Smooth muscle cell (in vitro differentiated cells): ENCODE results near the gene ASIC3. TPM values are rescaled to one million over a fixed set of nuclear protein-coding genes. Genes with fewer than 3 reads are reported as not detected.
"Not testable (repeated sequence)": the region's sequence is repeated elsewhere in the genome, so short reads cannot be mapped to it uniquely, and the experiment has no call there.

Source experiments
- DNase-seq: peaks from one replicate; lab custom pipeline; 2025; ENCODE audit not compliant: unreplicated experiment; lab: John Stamatoyannopoulos, UW
- H2AFZ ChIP-seq: fragments of 200-600 bp; sonication (generic); 2 replicates; pipeline ENCODE4 v1.6.0; 2016; ENCODE audit warnings: antibody characterized with exemption, low read depth, mild to moderate bottlenecking
- H3F3A ChIP-seq: fragments of 200-600 bp; sonication (generic); 2 replicates; pipeline ENCODE4 v1.6.0; 2017; ENCODE audit warnings: antibody characterized with exemption, low read depth
- H3K27ac ChIP-seq: fragments of 200-600 bp; sonication (generic); 2 replicates; pipeline ENCODE4 v1.5.1; 2016; ENCODE audit warnings: low read depth, mild to moderate bottlenecking
- H3K27me3 ChIP-seq: fragments of 200-600 bp; sonication (generic); 2 replicates; pipeline ENCODE4 v1.6.1; 2016; ENCODE audit warnings: low read depth, mild to moderate bottlenecking
- H3K36me3 ChIP-seq: fragments of 200-600 bp; sonication (generic); 2 replicates; pipeline ENCODE4 v1.5.1; 2016; ENCODE audit warnings: low read depth
- H3K4me1 ChIP-seq: fragments of 200-600 bp; sonication (generic); 2 replicates; pipeline ENCODE4 v1.5.1; 2016; ENCODE audit warnings: low read depth
- H3K4me2 ChIP-seq: fragments of 200-600 bp; sonication (generic); 2 replicates; pipeline ENCODE4 v1.6.0; 2016; ENCODE audit warnings: mild to moderate bottlenecking
- H3K4me3 ChIP-seq: fragments of 200-600 bp; sonication (generic); 2 replicates; pipeline ENCODE4 v1.5.1; 2016; ENCODE audit warnings: mild to moderate bottlenecking
- H3K79me2 ChIP-seq: fragments of 200-600 bp; sonication (generic); 2 replicates; pipeline ENCODE4 v1.6.0; 2016; ENCODE audit warnings: low read depth, mild to moderate bottlenecking
- H3K9ac ChIP-seq: fragments of 200-600 bp; sonication (generic); 2 replicates; pipeline ENCODE4 v1.6.0; 2016; ENCODE audit warnings: low read depth
- H3K9me3 ChIP-seq: fragments of 200-600 bp; sonication (generic); replicated peaks from 2 replicates; pipeline ENCODE4 v1.5.1; 2016; ENCODE audit warnings: low read depth
- H4K20me1 ChIP-seq: fragments of 200-600 bp; sonication (generic); 2 replicates; pipeline ENCODE4 v1.6.0; 2016; ENCODE audit warnings: low read depth
- CTCF ChIP-seq: fragments of 200-600 bp; sonication (generic); IDR thresholded peaks from 2 replicates; pipeline ENCODE4 v1.5.1; 2017; ENCODE audit warnings: borderline replicate concordance, mild to moderate bottlenecking, antibody characterized with exemption; ENCODE audit not compliant: insufficient read depth, poor library complexity, severe bottlenecking
- WGBS: methylation state at CpG from one replicate; pipeline ENCODE4 v1.1.7; 2016; ENCODE audit warnings: low lambda C conversion rate; 5-methylcytosine and 5-hydroxymethylcytosine counted together
- polyA plus RNA-seq: library from polyadenylated mRNA; unstranded; fragments of >200 nt; fragmentation: Nextera tagmentation; extraction: Ambion mirVana; gene quantifications from 2 replicates; pipeline ENCODE4 v1.2.1, GENCODE V29; 2016
- total RNA-seq: library from RNA; depleted of rRNA; stranded (reverse); fragments of >200 nt; gene quantifications from 2 replicates; pipeline ENCODE4 v1.2.3, GENCODE V29; 2014

The ASIC3 gene
- total and polyA plus RNA-seq, 2 experiments from 2014 or later, result 2.0 to 2.3 TPM

- H3K36me3 ChIP-seq, result no peaks in the 10 kb centered on the region
- H3F3A ChIP-seq, result peaks cover 21% of the 10 kb centered on the region
- WGBS, result 16% methylated on average over 12 of the region's 12 CpGs
- H3K9me3 ChIP-seq, result no peaks in the 10 kb centered on the region
- no peaks in the 10 kb centered on the region for H3K27me3 ChIP-seq
- H4K20me1 ChIP-seq, result no peaks in the 10 kb centered on the region
- DNase-seq, result peak; percentile 69
- no peak for TF ChIP-seq CTCF
- H3K79me2 ChIP-seq, result no peaks in the 10 kb centered on the region
- H3K4me2 ChIP-seq, result peak overlapping the region; percentile 69
- H3K27ac ChIP-seq, result peak overlapping the region; percentile 98
- H2AFZ ChIP-seq, result no peak overlapping the region
- H3K4me1 ChIP-seq, result peaks cover 4% of the 10 kb centered on the region
- H3K9ac ChIP-seq, result peak overlapping the region; percentile 78
- no peak overlapping the region for H3K4me3 ChIP-seq
These were observed 9.1 kb upstream of the ASIC3 start for GRCh38 chr7:151038951-151039849.

DNA sequence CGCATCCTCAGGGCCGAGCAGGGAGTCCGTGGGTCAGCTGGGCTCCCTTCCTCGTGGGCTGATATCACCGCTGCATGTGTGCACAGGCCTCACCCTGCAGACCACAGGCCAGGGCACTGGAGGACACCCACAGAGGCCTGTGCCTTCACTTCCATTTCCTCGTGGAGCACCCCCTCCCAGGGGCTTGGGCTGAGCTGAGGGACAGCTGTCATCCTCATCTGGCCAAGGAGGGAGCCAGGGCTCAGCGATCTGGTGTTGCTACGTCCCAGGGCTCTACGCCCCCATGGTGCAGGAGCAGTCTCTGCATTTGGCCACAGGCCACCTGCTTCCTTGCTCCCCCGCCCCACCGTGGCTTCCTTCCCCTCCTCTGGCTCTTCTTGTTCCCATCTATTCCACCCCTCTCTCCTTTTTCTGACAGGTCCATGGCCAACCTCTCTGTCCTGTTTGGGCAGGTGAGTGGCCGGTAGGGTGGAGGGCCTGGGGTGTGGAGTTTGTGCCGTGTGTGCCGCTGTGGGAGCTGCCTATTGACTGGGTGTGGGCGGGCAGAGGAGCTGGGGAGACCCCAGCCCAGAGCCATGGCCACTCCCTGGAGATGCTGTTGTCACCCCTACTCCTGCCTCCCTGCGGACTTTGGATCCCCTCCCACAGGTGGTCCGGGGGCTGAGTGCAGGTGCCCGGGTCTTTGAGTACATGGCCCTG is 8.3 kb upstream of the ASIC3 start:
- Histone ChIP-seq H3K36me3 (no peaks in the 10 kb centered on the region), H3K9ac (peak overlapping the region; percentile 53), H3K27me3 (no peaks in the 10 kb centered on the region), H3F3A (peaks cover 21% of the 10 kb centered on the region), H3K4me3 (no peak overlapping the region), H2AFZ (no peak overlapping the region), H3K4me1 (peaks cover 4% of the 10 kb centered on the region), H3K79me2 (no peaks in the 10 kb centered on the region), H3K4me2 (peak overlapping the region; percentile 69), H4K20me1 (no peaks in the 10 kb centered on the region), H3K9me3 (no peaks in the 10 kb centered on the region), H3K27ac (peak overlapping the region; percentile 98)
- no peak for TF ChIP-seq CTCF
- DNase-seq, result no peak
- 66% methylated on average over 18 of the region's 18 CpGs for WGBS

DNA sequence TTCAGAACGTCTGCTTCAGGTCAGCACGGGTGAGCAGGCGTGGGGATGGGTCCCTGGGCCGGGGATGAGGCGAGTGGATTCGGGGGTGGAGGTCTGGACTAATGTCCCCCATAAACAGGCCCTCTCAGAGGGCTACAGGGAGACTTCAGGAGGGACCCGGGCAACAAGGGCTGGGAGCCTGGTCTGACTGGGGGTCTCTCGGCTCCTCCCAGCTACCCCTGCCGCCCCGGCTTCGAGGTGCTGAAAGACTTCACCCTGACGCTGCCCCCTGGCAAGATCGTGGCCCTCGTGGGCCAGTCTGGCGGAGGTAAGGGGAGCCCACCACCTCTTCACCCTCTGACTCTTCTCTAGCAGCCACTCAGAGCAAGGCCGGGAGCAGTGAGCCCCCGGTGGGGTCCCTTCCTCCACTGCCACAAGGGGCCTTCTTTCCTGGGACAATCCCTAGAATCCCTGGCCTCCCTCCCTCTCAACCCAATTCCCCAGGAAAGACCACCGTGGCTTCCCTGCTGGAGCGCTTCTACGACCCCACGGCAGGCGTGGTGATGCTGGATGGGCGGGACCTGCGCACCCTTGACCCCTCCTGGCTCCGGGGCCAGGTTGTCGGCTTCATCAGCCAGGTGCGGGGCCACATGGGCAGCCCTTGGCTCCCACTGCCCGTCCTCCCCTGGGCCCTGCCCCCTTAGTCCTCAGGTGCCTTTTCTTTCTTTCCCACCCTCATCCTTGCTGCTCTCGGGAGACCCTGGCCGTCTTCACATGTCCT is 7.5 kb upstream of the ASIC3 start:
- H3K9ac ChIP-seq, result peak overlapping the region; percentile 53
- H2AFZ ChIP-seq, result no peak overlapping the region
- H3K9me3 ChIP-seq, result no peaks in the 10 kb centered on the region
- peaks cover 4% of the 10 kb centered on the region for H3K4me1 ChIP-seq
- H3K27me3 ChIP-seq, result no peaks in the 10 kb centered on the region
- 96% methylated on average over 30 of the region's 30 CpGs for WGBS
- no peaks in the 10 kb centered on the region for H3K36me3 ChIP-seq
- H3K79me2 ChIP-seq, result no peaks in the 10 kb centered on the region
- no peaks in the 10 kb centered on the region for H4K20me1 ChIP-seq
- H3K4me2 ChIP-seq, result peak overlapping the region; percentile 69
- no peak for TF ChIP-seq CTCF
- no peak overlapping the region for H3K4me3 ChIP-seq
- DNase-seq, result no peak
- H3K27ac ChIP-seq, result peak overlapping the region; percentile 98
- H3F3A ChIP-seq, result peaks cover 21% of the 10 kb centered on the region

- H2AFZ ChIP-seq, H3K27ac ChIP-seq, H3K4me3 ChIP-seq, H3K9ac ChIP-seq, H3K4me2 ChIP-seq, H3K9me3 ChIP-seq, H3K36me3 ChIP-seq, H3K4me1 ChIP-seq, H3K79me2 ChIP-seq, H3K27me3 ChIP-seq, DNase-seq, H4K20me1 ChIP-seq: not testable (repeated sequence)
- 100% methylated on average over 2 of the region's 10 CpGs for WGBS
- H3F3A ChIP-seq, result peaks cover 14% of the 10 kb centered on the region
These were observed 4.9 kb upstream of the ASIC3 start for GRCh38 chr7:151043449-151043848.
